KBM-7 (cell line): ENCODE data around the gene LLGL2.
A peak's percentile ranks its signal among the peaks of the same experiment; 100 is the strongest.

Source experiments
- DNase-seq: peaks from one replicate; pipeline ENCODE4 v3.0.0-alpha.2; 2015
- in situ Hi-C: fragments of 300-500 bp; cut with MboI; formaldehyde crosslinking; loops from 2 replicates; pipeline ENCODE4 v1.14.3; 2020; ENCODE audit warnings: low sequenced_read_pairs, low pct_unique_long_range_greater_than_20kb, mixed read lengths

Gene LLGL2

DNA sequence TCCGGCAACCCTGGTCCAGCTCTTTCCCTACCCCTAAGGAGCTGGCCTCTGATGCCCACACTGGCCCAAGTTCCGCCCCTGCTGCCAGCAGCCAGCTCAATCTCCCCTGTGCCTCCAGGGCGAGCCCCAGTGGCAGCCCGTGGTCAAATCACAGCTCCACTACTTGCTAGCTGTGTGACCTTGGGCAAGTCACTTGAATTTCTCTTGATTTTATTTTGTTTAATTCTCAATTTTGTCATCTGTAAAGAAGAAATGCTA lies 20.4 kb upstream of the LLGL2 start:
- in situ Hi-C loops: no loop called here
- DNase-seq: no peak

DNA sequence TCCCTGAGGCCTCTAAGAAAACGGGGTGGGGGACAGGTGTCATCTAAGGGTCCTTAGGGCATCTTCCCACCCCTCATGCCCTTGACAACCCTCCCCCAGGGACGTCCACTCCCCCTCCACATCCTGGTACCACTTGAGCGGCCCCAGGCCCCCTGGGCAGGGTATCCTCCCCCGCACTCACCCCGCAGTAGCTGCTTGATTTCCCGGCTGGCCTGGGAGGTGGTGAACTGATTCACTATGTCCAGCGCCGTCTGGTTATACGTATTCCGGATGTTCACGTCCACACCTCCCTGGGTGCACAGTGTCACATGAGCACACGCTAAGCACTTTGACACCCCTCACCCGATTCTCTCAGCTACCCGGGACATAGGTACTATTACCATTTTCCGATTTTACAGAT lies 19.9 kb upstream of the LLGL2 start:
- in situ Hi-C loops: no loop called here

DNA sequence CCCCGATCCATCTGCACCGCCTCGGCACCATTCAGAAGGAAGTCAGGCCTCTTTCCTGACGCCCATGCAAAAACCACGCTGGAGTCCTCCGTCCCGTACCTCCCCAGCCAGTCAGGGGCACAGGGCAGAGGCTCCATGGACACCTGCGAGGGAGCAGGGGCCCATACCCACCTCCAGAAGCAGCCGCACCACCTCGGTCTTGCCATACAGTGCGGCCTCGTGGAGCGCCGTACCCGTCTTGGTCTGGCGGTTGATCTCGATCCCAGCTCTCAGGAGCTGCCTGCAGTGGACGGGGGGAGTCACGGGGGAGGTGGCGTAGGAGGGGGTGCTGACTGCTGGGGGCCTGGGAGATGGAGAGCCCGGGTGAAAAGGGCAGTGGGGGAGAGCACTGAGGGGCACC lies 19.4 kb upstream of the LLGL2 start:
- no peak for DNase-seq
- in situ Hi-C loops: no loop called here

More for the DNA sequence above, 19.9 kb upstream of the LLGL2 start:
- DNase-seq: no peak

DNA sequence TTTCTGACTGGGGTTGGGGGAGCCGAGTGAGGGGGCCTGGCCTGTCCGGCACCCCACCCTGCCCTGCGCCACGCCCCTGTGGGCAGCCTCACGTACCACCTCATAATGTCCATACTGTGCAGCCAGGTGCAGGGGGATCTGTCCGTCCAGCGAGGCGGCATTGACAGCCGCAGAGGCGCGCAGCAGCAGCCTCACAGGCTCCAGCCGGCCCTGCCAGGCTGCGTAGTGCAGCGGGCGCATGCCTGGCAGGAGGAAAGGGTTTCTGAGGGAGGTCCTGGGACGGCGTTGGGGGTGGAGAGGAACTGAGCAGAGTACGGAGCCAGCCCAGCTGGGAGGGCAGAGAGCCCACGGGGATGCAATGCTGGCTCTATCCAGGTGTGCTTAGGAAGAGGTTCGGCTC lies 18.6 kb upstream of the LLGL2 start:
- no peak for DNase-seq
- in situ Hi-C loops: no loop called here

DNA sequence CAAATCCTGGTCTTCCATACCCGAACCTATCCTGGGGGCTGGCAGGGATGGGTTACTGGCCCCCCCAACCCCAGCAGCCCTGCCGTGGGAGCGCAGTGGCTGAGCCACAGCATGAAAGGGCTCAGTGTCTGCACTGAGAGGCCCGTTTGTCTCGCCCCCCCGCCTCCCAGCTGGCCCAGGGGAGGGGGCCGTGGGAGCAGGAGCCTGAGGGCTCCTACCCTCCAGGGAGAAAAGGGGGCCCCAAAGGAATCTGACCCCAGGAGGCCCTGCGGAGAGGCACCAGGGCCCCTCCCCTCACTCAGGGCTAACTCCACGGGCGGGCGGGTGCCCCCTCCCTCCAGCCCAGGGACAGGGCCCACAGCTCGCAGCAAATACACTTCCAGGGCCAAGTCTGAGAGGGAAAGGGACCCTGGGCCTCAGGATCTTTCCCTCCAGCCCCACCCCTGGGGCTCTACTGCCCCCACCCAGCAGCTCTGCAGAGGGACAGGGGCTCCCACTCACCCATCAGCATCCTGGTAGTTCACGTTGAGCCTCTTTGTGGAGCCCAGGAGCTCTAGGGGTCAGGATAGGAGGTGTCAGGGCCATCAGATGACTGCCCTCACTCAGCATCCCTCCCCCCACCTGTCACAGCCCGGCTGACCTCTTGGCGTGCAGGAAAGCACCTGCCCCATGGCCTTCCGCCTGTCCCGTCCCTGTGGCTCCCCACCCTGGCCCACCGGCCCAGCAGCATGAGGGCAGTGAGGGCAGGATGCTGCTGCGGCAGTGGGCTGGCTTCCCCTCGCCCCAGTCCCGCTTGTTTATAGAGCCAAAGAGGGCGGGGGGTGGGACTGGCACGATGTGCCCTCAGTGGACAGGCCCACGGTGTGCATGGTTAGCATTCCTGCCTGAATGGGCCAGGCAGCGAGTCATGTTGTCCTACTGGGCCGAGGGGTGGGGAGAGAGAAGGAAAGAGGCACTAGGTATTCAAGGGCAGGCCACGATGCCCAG lies 17.5 kb upstream of the LLGL2 start:
- DNase-seq: no peak
- in situ Hi-C loops: no loop called here

DNA sequence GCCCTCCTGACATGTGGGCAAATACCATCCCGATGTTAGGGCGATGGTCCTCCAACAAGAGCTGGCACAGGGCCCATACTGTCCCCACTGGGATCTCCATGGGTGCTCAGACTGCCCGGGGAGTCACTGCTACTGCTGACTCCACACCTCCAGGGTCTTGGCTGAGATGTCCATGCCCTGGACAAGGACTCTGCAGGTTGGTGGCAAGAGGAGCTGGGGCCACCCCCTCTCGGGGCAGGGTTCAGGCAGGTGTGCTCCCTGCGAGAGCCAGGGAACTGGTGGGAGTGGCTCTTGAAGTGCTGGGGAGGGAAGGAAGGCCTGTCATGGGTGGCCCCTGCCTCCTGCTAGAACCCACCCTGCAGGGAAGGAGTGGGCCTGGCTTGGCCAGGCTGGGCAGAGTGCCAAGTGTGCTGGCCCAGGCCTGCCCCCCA lies 16.6 kb upstream of the LLGL2 start:
- in situ Hi-C loops: no loop called here
- no peak for DNase-seq

DNA sequence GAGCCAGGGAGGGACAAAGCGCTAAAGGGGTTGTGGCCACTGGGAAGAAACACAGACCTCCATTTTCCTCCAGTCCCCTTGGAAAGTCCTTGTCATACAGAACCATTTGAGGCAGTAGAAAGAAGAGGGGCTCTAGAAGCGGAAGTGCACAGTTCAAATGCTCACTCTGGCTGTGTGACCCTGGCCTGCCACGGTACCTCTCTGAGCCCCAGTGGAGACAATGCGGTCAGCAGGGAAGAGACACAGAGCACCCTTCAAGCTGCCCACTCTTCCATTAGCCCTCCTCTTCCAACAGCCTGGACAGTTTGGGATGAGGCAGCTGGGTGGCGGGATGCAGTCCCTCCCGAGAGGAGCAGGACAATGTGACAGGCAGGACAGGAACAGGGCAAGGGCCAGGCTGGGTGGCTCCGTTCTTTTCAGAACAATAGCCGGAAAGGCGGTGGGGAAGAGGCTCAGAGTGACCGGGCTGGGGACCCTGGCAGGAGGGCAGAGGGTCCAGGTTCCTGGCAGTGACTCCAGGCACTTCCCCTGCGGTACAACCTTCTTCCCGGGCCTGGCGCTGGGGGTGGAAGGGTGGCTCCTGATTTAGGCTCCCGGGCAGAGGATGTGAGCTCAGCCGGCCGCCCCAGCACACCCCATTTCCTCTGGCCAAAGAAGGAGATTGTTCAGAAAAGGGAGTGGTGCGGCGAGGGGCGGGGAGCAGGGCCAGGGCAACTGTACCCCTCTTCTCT lies 15.8 kb upstream of the LLGL2 start:
- no peak for DNase-seq
- in situ Hi-C loops: no loop called here

DNA sequence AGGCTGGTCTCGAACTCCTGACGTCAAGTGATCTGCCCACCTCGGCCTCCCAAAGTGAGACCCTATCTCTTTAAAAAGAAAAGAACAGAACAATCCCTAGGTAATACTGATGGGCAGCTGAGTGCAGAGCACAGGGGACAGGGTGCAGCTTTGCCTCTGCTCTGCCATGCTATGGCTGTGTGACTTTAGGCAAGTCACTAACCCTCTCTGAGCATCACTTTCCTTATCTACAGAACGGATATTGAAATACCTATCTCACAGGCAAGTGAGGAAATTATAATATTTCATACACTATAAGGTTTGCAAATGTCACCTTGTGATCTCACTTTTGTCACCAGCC lies 14.3 kb upstream of the LLGL2 start:
- in situ Hi-C loops: no loop called here

DNA sequence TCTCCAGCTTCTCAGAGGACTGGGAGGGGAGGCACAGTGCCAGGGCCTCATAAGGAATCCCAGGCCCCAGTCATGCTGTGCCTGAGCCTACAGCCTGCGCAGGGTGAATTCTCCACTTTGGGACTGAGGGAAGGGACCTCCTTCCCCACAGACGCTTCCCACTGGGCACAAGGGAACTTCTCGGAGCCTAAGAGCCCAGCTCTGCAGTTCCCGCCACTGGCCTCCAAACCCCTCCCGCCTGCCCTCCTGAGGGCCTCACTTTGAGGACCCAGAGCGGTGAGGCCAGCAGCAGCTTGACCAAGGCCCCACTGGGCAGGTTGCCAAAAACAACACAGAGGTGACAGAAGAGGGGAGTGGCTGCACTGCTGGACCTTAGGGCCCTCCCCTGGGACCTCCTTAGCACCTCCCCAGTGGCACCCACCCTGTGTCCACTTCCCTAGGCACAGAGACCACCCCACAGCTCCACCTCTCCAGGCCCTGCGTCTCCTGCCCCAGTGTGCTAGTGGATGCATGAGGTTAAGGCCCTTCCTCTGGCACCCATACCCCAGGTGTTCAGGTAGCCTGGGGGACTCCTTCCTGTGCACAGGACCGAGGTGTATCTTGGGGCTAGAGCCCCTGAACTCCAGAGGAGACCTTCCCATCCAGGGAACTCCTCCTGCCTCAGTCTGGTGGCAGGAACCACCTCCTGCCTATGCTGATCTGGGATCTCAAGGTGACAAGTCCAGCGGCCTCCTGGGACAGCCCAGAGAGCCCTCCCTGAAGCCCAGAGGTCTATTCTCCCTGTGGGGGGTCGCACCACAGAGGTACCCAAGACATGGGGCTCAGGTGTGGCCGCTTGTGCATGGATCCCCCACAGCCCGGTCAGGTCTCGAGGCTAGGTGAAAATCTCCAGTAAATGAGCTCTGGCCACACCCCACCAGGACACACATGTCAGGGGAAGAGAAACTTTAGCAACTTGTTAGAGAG lies 13.6 kb upstream of the LLGL2 start:
- no peak for DNase-seq
- in situ Hi-C loops: no loop called here

More for the DNA sequence above, 14.3 kb upstream of the LLGL2 start:
- no peak for DNase-seq

DNA sequence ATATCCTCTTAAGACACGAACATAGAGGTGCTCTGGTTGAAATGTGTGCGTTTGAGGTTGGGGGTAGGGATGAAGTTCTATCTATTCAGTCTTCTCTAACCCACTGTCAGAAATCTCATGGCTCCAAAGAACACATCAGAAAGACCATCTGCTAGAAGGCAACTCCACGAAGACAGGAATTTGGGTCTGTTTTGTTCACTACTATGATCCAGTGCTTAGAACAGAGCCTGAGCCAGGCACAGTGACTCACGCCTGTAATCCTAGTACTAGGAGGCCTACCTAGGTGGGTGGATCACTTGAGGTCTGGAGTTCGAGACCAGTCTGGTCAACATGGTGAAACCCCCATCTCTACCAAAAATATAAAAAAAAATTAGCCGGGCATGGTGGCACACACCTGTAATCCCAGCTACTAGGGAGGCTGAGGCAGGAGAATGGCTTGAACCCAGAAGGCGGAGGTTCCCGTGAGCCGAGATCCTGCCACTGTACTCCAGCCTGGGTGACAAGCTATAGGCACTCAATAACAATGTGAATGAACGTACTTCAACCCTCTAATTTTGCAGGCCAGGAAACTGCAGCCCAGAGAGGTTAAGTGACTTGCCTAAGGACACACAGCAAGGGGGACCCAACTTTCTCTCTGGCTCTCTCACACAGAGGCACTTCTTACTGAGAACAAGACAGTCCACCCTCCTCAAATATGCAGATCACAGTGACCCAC lies 12.4 kb upstream of the LLGL2 start:
- no peak for DNase-seq
- in situ Hi-C loops: no loop called here

DNA sequence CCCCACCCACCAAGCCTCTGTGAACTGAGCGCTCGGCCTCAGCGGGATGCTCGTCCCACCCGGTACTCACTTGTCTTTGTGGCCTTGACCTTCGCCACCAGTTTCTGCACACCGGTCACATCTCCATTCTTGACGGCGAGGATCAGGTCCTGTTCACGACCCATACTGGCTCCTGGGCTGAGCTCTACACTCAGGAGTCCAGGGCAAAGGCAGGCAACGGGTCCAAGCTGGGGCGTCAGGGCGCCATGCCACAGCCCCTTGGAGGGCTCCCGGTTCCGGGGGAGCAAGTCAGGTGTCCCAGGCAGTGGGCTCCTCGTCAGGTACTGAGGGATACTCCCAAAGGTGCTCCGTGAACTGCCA lies 11.9 kb upstream of the LLGL2 start:
- no peak for DNase-seq
- in situ Hi-C loops: no loop called here

DNA sequence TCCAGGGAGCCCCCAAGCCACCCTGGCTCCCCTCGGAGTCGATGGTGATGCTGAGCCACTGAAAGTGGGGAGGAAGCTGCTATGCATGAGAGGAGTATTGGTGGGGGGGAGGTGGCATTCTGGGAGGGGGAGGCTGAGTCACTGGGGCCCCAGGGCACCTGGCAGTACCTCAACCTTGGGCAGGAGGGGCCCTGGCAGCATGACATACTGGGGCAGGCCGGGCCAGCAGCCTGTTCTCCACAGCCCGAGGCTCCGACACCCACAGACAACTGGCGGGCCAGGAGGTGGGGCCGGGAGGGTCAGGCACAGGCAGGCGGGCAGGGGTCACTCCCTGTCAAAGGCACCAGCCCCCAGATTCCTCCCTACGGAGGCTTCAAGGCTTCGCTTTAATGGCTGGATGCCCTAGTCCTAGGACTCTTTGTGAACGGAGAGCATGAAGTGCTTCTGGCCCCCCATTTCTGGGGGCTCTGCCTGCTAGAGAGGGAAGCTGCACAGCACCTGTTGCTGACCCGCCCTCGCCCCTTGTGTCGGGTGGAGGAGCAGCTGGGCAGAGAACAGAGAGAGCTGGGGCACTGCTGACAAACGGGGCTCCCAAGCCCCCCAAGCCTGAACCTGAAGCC lies 11.1 kb upstream of the LLGL2 start:
- in situ Hi-C loops: no loop called here
- no peak for DNase-seq

DNA sequence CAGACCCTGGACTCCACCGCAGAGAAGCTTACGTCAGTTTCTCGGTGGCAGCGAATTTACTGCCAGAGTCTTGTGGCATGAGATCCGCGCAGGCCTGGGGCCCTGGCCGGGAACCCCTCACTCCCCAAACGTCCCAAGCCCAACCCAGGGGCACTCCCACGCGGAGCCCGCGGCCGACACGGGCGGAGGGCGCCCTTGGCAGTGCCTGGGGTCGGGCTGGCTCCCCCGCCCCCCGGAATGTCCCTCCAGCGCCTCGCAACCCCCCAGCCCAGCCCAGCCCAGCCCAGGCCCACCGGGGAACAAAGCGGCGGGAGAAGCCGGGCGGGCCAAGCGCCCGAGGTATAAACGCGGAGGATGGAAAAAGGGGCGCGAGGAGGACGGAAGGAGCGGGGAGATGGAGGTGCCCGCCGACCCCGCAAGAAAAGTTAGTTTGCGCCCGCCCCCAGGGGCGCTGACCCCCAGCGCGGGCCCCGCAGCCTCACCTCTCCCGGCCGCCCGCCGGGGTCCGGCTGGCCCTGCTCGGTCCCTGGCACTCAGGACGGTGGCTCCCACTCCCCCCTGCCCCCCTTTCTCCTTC lies 10.5 kb upstream of the LLGL2 start:
- in situ Hi-C loops: no loop called here
- no peak for DNase-seq

DNA sequence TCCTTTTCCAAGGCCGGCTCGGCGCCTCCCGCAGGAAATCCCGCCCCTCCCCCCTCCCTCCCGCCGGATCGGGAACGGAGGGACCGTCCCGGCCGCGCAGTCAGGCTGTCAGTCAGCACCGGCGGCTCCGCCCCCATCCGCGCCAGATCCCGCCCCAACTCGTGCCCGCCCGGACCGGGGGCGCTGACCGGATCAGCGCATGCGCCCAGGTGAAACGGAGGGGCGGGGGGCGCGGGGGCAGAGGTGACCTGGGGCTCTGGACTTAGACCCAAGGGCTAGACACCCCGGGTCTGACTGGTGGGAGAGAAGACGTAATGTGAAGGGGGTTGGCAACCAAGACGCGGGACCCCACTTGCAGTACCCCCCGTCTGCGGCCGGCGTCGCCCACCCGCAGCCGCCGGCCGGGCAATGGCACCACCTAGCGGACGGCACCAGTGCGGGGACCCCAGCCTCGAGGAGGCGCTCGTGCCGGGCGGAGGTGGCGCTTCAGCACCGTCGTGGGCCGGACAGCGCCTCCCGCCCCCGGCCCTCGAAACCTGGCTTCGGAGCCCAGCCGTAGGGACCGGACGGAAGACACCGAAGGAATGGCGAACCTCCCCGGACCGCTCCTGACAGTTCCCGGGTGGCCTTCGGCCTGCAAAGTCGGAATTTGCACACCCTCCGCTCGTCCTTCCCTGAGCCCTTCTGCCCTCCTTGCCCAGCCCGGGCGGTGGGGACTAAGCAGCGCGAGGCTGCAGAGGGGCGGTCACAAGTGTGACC lies 9.8 kb upstream of the LLGL2 start, which contains the start of gene CASKIN2:
Gene CASKIN2 (minus strand): TSS at position 42 of the 759 bp plus-strand sequence. CDS start 1,733 bp downstream, outside the sequence.
- in situ Hi-C loops: no loop called here
- DNase-seq: peak; percentile 87

DNA sequence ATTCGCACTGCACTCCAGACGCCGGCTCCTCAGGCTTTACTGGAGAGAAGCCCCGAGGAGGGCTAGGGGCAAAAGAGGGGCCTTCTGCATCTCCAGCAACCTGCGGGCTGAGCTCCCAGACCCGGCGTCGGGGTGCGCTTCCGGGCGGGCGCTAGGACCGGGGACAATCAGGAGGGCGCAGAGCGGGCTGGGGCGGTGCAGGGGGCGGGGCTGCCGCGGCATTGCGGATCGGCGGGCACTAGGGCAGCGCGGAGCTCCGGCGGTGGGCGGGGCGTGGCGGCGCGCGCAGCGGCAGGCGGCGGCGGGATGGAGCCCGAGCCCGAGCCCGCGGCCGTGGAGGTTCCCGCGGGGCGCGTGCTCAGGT lies 9.3 kb upstream of the LLGL2 start, which contains the start of gene TSEN54:
Gene TSEN54 (plus strand): TSS at position 274 of the 364 bp plus-strand sequence. CDS start 33 bp downstream, at position 307.
- peak; percentile 91 for DNase-seq
- in situ Hi-C loops: no loop called here

DNA sequence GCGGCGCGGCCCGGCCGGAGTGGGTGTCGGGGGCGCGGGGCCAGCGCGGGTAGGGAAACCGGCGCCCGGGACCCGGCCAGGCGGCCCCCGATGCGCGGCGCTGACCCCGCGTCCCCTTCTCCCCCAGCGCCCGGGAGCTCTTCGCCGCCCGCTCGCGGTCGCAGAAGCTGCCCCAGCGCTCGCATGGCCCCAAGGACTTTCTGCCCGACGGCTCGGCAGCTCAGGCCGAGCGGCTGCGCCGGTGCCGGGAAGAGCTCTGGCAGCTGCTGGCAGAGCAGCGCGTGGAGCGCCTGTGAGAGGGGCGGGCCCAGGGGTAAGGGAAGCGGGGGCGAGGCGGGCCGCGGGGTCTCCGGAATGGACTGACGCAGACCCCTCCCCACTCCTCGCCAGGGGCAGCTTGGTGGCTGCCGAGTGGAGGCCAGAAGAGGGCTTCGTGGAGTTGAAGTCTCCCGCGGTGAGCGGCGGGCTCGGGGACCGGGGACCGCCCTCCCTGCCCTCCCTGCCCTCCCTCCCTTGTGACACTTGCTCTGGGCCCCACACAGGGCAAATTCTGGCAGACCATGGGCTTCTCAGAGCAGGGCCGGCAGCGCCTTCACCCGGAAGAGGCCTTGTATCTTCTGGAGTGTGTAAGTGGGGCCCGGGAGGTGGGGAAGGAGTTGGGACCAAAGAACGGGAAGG lies 8.7 kb upstream of the LLGL2 start:
- peak; percentile 51 for DNase-seq
- in situ Hi-C loops: no loop called here

DNA sequence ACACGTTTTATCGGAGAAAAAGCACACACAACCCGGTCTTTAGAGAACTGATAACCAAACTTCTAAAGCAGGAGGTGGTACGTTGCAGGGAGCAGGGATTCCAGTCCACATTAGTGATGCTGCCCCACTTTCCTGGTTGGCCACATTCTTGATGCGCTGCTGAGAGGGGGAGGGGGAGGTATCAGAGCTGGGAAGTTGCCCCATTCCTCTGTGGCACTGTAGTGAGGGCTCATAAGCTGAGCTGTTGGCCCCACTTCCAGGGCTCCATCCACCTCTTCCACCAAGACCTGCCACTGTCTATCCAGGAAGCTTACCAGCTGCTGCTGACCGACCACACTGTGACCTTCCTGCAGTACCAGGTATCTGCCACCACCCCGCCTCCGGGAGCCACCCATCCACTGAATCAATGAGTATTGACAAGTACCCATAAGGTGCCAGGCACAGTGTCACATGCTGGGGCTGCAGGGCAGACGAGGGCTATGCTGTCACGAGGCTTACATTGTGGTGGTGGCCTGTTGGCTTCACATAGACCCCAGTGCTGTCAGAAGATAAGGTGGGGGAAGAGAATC lies 8.1 kb upstream of the LLGL2 start:
- in situ Hi-C loops: no loop called here
- peak; percentile 32 for DNase-seq
